ENCODE results near the gene EMSY. TPM values are rescaled to one million over a fixed set of nuclear protein-coding genes. Genes with fewer than 3 reads are reported as not detected.

The EMSY gene
- total and polyA plus RNA-seq, 9 of the 15 experiments (the other 6 are each of a cell fraction or from before 2014, with no cell fraction given): 12.7 to 25.4 (median 17.9) TPM

GRCh38 chr11:76444065-76444383 is 794 bp upstream of the EMSY start (continued):
- 0 out of 2 replicates have a peak, but pooled peaks have one; percentile 25 for TF ChIP-seq ZBTB40 (IDR thresholded peaks at IDR 0.05)
- no peak for TF ChIP-seq ZBTB40 (CRISPR knock-in tag; IDR thresholded peaks at IDR 0.05)
- TF ChIP-seq BHLHE40 (IDR thresholded peaks at IDR 0.05; ENCODE audit: low read length): no peak

All from K562 (cell line).